Measurements from ENCODE around the gene C2CD2.
A peak's percentile ranks its signal among the peaks of the same experiment; 100 is the strongest.

Gene C2CD2

DNA sequence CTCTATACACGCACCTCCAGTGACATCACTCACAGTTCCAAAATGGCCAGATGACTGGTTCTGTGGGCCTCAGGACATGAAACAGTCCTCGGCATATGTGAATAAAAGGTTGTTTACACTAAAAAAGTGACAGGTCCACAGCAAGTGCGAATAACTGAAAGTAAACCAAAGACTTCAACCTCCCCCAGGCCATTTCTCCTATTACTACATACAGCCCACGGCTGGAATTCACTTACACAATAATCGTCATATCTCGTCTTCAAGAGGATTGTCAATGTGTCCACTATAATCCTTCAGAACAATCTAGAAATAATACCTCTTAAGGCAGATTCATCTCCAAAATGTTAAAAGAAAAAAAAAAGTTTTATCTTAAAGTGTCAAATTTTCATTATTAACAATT is 72.8 kb downstream of the C2CD2 start:
- no peak for DNase-seq

DNA sequence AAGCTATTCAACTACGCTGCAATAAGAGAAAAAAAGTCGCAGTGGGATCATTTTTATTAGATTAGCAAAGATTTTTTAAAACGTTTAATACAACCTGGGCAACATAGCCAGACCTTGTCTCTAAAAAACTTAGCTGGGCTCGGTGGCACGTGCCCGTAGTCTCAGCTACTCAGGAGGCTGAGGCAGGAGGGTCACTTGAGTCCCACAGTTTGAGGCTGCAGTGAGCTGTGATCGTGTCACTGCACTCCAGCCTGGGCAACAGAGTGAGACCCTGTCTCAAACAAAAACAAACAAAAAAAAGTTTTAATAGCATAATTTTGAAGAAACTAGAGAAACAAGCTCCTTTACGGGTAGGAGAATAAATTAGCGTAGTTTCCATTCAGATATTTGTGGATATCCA is 73.7 kb downstream of the C2CD2 start:
- no peak for DNase-seq

DNA sequence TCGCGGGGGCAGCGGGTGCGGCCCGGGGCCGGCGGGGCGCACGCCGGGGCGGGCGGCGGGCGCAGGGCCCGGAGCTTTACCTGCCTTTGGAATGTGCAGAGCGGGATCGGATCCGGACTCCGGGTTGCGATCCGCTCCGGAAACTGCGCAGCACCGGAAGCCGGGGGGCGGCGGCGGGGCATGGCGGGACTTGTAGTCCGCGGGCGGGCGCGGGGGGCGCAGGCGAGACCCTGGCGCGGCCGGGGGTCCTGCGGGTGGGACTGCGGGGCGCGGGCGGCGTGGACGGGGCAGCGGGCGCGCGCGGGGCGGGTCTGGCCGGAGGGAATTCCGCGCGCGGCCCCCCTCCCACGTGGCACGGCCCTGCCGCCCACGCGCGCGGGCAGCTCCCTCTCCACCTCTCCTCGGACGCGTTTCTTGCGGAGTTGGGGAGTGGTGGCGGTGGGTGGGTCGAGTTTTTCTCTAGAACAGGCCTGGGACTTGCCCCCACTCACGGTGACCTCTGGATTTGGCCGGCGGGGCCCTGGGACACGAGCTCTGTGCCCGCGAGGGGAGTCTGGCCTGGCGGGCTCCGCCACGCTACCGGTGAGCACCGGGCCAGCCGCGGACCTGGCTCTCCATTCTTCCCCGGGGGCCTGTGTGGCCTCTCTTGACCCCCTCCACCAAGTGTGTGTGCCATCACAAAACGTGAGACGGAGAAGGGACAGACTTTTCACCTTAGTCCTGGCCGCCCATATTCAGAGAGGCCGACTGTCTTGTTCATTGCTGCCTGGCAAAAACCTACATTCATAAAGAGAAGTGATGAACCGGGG is 74.4 kb downstream of the C2CD2 start, which contains the start of gene PRDM15:
Gene PRDM15 (minus strand): TSS at position 155 of the 809 bp plus-strand sequence. CDS start 18,981 bp downstream, outside the sequence.
- peak; percentile 97 for DNase-seq

DNA sequence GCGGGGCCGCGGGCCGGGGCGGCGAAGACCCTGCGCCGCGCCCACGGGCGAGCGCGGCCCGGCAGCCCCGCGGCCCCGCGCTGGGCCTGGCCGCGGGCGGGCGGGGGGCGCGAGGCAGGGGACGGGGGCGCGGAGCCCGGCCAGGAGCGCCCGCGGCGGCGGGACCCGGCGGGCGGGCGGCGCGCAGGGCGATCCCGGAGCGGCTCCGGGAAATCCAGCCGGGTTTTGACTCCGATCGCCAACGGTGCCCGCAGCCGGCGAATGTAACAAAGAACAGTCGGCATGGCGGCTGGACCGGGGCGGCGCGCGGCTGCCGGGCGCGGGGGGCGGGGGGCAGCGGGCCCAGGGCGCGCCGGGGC is 75.0 kb downstream of the C2CD2 start:
- DNase-seq = no peak

DNA sequence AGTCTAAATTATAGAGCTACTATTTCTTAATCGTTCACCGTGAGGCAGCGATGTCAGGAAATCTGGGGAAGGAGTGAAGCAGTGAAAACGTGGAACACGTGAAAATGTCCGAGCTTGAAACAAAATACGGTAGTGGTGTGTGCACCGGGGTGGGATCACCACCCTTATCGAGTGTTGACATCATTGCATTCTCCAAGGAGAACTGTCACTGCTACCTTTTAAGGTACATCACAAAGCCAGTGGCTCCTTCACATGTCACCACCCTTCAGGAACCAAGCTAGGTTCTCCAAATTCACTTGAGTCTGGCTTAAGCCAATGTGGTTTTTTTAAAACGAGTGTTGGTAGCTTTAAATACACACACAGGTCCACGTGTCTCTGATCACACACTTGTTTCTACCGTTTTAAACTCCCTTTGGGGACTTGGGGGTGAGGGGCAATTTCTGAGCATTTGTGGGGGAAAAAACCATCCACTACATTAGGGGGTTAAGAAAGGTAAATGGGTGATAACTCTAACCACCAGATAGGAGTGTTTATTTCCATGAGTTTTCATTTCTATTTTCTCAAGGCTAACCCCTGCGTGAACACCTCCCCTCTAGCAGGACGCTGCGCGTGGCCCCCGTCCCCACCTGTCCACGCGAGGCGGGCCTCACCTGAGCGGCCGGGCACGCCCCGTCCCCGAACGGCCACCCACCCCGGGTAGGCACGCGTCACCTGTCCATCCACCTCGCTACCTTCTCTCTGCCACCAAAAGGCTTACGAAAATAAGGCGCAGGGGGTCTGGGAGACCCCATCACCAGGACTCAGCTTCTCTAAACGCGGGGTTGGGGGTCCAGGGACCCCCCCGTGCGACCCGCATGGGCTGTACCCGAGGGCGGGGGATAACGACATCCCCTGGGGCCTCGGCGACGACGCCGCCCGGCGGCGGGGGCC is 75.7 kb downstream of the C2CD2 start:
- DNase-seq = peak; percentile 82

DNA sequence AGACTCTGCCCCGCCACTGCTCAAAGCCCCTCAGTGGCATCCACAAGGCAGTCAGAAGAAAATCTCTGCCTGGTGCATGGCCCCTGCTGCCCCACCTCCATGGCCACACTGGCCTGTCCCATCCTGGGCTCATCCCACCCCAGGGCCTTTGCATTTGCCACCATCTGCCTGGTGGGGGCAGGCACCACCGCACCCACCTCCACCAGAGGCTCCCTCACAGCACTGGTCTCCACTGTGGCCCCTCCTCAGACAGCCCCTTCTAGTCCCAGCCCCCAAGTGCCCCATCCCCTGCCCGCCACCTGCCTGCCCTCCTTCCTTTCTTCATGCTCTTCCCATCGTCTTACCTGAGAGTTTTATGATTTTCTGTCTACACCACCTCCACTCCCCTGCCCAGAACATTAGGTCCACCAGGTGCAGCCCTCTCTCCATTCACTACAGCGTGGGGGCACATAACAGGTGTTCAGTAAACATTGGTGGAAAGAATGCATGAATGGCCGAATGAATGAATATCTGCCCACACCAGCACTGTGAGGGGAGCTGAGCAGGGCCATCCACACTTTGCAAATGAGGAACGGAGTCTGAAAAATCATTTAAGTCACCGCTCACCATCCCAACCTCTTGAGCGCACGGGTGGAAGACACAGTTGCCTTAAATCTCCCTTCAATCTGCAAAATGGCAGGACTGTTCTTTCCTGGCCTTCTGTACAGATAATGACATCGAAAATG is 76.7 kb downstream of the C2CD2 start:
- no peak for DNase-seq

DNA sequence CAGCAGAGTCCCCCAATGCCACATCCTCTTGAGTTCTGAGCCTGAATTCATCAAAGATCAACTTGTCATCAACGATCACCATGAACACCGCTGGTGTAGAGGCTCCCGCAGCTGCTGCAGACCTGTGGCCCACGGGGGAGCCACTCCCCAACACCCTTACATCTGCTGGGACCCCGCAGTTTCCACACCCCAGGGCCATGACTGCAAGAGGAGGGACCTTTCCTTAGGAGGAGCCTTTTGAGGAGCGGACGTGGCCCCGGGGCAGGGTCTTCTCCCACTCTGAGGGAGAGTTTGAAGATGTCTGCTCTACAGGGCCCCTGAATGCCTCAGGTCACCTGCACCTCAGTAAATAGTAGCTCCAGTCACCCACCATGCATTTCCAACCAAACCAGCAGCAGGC is 77.4 kb downstream of the C2CD2 start:
- DNase-seq = no peak

DNA sequence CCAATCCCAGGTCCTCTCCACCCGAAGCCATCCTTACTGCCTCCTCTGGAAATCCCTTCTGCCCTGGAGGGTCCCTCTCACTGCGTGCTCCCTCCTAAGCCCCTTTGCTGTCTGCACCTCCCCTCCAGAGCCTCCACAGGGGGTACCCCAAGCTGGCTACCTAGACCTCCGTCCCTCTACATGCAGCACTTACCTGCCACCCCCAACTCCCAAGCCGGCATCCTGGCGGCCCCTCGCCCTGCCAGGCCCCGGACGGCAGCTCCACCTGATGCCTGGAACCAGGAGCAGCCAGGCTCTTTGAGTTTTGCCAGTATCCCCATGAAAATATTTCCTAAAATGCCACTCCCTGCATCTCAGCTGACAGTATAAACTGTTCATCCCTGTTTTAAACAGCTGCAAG is 78.7 kb downstream of the C2CD2 start:
- DNase-seq = no peak

DNA sequence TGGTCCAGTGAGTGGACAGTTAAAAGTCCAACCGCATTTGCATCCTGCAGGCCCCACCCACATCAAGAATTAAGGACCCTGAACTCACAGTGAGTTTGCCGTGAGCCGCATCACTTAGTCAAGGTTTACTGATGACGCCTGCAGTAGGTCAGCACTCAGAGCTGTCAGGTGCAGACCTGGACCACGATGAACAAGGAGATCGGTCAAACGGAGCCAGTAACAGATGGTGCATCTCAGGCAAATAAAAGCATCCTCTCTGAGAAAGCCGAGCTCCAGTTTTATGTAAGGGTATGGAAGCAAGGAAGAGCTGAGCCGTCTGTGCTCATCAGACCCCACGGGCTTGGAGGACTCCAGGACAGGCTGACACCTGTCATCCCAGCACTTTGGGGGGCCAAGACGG is 79.2 kb downstream of the C2CD2 start:
- no peak for DNase-seq

DNA sequence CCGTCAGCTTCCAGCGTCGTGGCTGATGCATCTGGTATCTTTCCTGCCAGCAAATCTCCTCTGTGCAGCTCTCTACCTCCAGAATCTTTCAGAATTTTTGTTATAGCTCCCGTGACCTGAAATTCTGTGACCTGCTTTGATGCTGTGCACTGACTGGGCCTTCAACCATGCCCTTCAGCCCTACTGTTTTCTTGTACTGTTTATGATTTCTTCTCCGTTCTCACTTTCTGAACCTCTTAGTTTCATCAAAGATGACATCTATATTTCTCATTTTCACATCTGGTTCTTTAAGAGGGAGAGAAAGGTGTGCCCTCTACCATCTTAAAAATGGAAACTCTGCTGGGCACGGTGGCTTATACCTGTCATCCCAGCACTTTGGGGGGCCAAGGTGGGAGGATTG is 80.4 kb downstream of the C2CD2 start:
- no peak for DNase-seq

DNA sequence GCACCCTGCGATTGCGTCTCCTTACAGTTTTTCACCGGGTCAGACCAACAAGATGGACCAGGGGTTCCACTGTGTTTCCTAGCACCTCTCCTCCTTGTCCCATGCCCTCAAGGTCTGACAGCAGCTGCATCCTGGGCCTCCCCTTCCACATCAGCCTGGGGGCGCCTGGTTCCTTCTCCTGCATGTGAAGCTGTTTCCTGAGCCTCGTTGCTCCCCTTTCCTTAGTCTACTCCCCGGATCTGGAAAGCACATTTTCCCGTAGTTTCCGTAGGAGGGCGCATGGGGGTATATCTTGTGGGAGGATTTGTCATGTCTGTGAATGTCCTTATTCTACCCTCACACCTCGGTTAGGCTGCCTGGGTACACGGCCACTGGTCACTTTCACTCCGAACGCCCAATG is 80.8 kb downstream of the C2CD2 start:
- DNase-seq = no peak

DNA sequence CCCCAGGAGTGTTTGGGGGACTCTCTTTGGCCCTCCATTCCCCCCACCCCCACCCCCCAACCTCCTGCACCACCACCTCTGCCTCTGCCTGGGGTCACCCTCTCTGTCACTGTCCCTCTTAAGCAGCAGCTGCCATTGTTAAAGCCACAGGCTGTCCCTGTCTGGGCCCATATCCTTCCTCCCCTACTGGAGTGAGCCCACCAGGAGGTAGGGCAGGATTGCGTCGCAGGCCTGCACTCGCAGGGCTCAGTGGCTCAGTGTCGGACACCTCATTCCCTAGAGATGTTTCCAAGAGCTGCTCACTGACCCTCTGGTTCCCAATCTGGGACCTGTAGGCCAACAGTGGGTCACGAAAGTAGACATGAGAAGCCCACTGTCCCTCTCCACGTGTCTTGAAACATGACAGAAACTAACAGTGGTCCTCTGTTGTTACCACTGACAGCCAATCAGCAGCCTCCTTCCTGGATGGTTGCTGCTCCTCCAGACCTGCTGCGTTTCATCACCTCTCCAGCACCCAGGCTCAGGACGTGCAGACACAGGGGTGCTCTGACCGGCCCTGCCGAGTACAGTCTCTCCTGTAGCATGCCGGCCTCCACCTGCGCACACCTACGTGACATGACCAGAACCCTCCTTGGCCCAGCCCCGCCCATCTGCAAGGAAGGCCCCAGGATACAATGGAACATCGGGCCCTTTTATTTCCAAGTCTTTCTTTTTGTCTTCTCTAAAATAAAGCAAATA is 82.4 kb downstream of the C2CD2 start:
- no peak for DNase-seq

DNA sequence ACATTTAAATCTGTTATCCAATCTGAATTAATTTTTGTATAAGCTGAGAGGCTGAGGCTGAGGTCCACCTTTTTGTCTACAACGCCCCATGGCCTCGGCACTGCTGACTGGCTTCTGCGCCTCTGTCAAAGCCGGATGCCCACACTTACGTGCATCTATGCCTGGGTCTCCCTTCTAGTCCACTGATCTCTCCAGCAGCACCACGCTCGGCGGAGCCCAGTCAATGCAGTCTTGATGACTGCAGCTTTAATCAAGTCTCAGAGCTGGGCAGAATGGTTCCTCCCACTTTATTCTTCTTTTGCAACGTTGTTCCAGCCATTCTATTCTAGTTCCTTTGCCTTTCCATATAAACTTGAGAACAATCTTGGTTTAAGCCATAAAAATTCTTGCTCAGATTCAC is 84.0 kb downstream of the C2CD2 start:
- no peak for DNase-seq

DNA sequence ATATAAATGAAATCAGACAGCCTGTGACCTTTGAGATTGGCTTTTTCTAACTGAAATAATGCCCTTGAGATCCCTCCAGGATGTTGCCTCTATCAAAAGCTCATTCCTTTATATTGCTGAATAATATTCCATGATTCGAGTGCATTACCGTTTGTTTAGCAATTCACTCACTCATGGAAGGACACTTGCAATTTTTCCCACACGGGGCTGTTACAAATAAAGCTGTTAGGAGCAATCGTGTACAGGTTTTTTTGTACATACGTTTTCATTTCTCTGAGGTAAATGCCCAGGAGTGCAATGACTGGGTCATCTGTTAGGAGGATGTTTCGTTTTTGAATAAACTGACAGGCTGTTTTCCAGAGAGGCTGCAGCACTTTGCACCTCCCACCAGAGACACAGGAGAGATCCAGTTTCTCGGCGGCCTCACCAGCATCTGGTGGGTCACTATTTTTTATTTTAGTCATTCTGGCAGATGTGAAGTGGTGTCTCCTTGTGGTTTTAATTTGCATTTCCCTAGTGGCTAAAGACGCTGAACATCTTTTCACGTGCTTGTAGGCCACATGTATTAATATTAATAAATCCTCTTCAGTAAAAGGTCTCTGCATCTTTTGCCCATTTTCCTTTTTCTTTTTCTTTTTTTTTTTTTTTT is 85.6 kb downstream of the C2CD2 start:
- no peak for DNase-seq

DNA sequence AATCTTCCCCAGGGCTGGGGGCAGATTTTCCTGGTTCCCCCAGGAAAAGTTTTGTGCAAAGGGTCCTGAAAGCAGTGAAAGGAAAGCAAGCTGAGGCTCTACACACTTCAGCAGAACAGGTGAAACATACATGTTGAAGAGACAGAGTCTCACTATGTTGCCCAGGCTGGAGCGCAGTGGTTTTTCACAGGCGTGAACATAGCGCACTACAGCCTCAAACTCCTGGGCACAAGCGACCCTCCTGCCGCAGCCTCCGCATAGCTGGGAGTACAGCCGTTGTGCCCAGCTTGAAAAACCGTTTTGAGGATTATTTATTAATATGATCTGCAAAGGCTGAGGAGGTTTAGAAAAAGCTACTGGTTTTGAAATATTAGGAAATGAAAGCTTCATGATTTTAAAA is 86.5 kb downstream of the C2CD2 start:
- no peak for DNase-seq

DNA sequence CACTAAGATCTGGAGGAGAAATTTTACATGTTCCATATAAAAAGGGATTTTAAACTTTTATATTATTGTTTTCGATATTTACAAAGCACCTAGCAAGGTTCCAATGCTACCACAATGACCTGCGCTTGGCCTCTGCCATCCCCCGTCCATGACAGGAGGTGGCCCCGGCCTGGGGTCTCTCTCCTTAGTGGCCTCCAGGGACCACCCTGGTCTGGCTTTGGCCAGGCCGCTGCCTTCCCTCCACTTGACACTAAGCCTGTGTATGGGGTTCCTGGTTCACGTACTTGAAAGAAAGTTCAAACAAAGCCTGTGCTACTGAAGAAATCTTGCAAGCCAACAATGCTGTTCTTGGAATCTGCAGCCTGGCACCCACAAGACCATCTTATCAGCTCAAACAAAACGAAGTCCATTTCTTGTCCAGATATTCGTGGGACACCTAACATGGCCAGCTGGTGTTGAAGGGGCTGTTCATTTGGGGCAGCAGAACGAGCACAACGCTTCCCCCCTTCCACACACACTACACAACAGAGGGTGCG is 87.5 kb downstream of the C2CD2 start:
- DNase-seq = no peak

DNA sequence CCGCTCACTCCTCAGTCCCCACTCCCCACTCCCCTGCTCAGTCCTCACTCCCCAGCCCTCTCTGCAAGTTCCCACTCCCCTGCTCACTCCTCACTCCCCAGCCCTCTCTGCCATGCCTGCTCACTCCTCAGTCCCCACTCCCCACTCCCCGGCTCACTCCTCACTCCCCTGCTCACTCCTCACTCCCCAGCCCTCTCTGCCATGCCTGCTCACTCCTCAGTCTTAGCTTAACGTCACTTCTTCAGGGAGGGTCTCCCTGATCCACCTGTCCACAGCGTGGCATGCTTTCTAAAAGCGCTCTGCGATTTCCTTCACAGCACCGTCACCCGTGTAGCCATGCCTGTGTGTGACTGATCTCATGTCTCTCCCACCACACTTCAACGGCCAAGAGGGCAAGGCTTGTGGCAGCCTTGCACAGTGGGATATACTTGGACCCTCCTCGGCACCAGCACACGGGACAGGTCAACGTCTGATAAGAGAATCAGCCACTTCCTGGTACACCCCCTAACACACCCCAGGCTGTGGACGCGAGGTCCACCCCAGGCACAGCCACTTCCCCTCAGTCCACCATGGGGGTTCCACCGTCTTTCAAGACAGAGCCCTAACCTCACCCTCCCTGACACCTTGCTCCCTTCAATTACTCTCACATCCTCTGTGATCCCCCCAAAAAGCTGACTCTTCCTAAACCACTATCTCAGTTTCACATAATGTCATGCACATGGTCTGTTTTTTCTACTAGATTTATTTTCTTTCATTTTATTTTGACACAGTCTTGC is 88.6 kb downstream of the C2CD2 start:
- no peak for DNase-seq

DNA sequence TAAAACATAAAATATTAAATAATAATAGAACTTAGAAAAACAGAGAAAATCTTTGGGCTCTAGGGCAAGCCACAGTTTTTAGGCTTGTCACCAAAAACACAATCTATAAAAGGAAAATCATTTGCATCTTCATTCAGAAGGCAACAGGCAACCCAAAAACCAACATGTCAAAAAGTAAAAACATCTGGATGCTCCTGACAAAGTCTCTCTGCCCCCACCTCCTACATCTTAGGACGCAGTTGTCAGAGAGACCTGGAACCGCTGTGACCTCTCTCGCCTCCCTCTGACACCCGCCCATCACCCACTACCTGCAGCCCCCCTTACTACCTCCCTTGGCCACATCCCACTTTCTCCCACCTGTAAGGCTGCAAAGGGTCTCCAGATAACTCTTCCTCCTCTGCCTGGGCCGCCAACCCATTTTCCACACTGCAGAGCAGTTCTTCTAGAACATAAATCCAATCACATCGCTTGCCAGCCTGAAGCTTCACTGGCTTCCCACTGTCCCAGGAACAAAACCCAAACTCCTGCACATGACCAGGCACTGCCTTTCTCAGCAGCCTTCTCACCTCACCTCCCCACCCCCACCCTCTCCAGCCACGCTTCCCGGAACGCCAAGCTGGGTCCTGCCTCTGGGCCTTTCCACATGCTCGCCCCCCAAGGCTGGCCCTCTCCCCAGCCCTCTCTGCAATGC is 89.4 kb downstream of the C2CD2 start:
- DNase-seq = no peak

DNA sequence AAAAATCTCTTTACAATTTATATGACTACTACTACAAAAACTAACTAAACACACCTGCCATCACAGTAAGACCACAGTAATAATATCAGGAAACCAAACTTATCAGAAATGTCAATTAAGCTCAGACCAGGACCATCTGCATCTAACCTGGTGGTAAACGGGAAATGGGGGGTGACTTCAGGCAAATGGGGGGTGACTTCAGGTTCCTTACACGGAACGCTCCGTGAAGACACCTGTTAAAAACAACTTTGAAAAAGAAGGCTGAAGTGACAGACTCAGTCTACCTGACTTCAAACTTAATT is 90.4 kb downstream of the C2CD2 start:
- DNase-seq = no peak

DNA sequence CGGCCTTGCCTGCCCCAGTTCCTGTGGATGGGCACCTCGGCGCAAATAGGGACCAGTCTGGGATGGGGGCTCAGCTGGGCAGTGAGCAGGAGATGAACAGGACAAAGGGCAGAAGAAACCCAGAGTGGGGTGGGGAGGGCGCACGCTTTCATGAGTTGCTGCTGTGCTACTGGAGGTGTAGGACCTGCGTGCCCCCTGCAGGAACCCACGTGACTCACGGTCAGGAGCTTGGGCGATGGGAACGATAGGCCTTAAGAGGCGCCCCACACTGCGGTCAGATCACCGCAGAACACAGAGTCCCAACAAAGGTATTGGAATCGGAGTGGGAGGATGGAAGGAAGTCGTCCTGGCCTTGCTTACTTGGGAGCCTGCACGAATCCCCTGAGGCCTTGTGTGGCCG is 91.8 kb downstream of the C2CD2 start:
- DNase-seq = no peak

DNA sequence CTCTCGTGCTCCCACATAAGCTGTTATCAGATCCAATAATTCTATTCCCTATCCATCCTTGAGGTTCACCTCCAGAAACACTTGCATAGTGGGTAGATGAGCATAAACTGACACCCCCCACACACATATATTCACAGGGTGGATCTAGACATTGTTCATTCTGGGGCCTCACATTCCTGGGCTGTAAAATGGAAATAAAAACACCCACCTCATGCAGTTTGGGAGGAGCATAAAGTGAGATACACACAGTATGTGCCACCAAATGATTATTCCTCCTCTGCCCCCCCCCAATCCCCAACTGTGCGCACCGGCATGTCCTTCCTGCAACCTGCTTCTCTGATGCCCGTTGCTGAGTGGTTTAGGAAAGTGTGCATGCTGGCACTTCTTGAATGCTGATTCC is 92.6 kb downstream of the C2CD2 start:
- no peak for DNase-seq
